ENCODE data around the gene NTN3.

- TF ChIP-seq CTCF (conservative IDR thresholded peaks at IDR 0.05): no peak
- TF ChIP-seq ZFX (IDR thresholded peaks at IDR 0.05): no peak
These were observed 33.0 kb upstream of the NTN3 start for GRCh38 chr16:2438121-2438520.

All from C4-2B (cell line).